ENCODE results near the gene GAS2L1. TPM values are rescaled to one million over a fixed set of nuclear protein-coding genes. Genes with fewer than 3 reads are reported as not detected.

The GAS2L1 gene
- polyA plus RNA-seq, 1 donor (not counting 4 experiments of a cell fraction or from before 2014, with no cell fraction given): 11.3 TPM

DNA sequence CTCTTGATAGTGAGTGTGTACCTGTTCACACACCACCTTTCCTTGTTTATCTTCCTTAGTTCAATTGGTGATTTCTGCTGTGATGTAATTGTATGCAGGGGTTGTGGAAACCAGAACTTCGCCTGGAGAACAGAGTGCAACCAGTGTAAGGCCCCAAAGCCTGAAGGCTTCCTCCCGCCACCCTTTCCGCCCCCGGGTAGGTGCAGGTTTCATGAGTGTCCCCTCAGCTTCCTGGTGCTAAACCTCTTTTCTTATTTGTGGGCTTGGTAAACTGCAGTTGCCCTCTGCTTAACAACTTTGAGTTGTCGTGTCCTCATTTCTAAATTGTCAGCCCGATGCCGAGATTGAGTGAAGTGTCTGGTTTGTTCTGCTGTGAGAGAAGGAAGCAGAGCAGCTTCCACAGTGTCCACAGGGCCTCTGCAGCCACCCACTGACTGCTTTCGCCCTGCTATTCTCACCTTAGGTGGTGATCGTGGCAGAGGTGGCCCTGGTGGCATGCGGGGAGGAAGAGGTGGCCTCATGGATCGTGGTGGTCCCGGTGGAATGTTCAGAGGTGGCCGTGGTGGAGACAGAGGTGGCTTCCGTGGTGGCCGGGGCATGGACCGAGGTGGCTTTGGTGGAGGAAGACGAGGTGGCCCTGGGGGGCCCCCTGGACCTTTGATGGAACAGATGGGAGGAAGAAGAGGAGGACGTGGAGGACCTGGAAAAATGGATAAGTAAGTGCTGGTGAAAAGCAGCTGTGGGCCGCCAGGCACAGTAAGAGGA is 7.1 kb upstream of the GAS2L1 start:
- no peak for TF ChIP-seq EZH2 (IDR thresholded peaks at IDR 0.05; ENCODE audit: low read length)
- TF ChIP-seq, protein P1, sequence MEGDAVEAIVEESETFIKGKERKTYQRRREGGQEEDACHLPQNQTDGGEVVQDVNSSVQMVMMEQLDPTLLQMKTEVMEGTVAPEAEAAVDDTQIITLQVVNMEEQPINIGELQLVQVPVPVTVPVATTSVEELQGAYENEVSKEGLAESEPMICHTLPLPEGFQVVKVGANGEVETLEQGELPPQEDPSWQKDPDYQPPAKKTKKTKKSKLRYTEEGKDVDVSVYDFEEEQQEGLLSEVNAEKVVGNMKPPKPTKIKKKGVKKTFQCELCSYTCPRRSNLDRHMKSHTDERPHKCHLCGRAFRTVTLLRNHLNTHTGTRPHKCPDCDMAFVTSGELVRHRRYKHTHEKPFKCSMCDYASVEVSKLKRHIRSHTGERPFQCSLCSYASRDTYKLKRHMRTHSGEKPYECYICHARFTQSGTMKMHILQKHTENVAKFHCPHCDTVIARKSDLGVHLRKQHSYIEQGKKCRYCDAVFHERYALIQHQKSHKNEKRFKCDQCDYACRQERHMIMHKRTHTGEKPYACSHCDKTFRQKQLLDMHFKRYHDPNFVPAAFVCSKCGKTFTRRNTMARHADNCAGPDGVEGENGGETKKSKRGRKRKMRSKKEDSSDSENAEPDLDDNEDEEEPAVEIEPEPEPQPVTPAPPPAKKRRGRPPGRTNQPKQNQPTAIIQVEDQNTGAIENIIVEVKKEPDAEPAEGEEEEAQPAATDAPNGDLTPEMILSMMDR (optimal IDR thresholded peaks at IDR 0.05 in 1 of 3, IDR thresholded peaks at IDR 0.05 in 1 of 3, conservative IDR thresholded peaks at IDR 0.05 in 1 of 3; ENCODE audit: extremely low read depth in 1 of 3, insufficient read depth in 2 of 3, low read length in 3 of 3): no peak

DNA sequence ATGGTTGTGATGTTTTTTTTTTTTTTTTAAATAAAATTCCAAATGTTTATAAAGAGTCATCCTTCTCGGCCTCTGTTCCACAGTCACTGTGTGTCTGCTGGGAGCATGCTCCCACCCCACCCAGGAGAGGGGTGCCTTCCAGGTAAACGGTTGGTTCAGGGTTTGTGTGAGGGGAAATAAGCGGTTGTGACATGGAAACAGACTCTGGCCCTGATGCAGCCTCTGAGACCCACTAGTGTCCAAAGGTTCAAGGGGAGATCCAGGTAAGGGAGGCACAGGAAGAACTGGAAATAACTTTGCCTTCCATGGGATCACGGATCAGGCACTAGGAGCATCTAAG is 6.0 kb upstream of the GAS2L1 start:
- Histone ChIP-seq H3K27ac (ENCODE audit: control insufficient read depth, insufficient read depth, low read length) (no peak overlapping the region), H4K20me1 (ENCODE audit: control insufficient read depth, extremely low read depth, insufficient read depth, low read length) (peaks cover 17% of the 10 kb centered on the region), H3K9me3 (ENCODE audit: control insufficient read depth, low read depth, low read length) (no peaks in the 10 kb centered on the region), H2AFZ (ENCODE audit: control insufficient read depth, low read length) (no peak overlapping the region), H3K4me2 (ENCODE audit: control insufficient read depth, extremely low read depth, insufficient read depth, low read depth, low read length) (no peak overlapping the region), H3K4me1 (ENCODE audit: control insufficient read depth, extremely low read depth, insufficient read depth, low read length) (no peaks in the 10 kb centered on the region), H3K9me1 (ENCODE audit: control insufficient read depth, extremely low read depth, insufficient read depth, low read length) (peaks cover 2% of the 10 kb centered on the region), H3K4me3 (ENCODE audit: control insufficient read depth in 2 of 3, extremely low read depth in 1 of 3, insufficient read depth in 2 of 3, low read depth in 1 of 3, low read length in 3 of 3) (no peak overlapping the region), H3K9ac (ENCODE audit: control insufficient read depth, extremely low read depth, insufficient read depth, low read length) (no peak overlapping the region), H3K36me3 (ENCODE audit: control insufficient read depth in 2 of 2, extremely low read depth in 1 of 2, insufficient read depth in 2 of 2, low read length in 2 of 2) (peaks cover 36 to 47% of the 10 kb centered on the region in 2 experiments), H3K27me3 (ENCODE audit: control insufficient read depth, extremely low read depth, insufficient read depth, low read length) (no peaks in the 10 kb centered on the region), H3K79me2 (ENCODE audit: control insufficient read depth, insufficient read depth, low read length) (no peaks in the 10 kb centered on the region)
- dilution Hi-C loops (cut with MboI; ENCODE audit: extremely low pct_ligation_motif_present, low sequenced_read_pairs): no loop called here
- FAIRE-seq (peak; percentile 41), DNase-seq (ENCODE audit: low read depth, low spot score) (no peak)
- TF ChIP-seq, protein P1 (optimal IDR thresholded peaks at IDR 0.05 in 1 of 3, IDR thresholded peaks at IDR 0.05 in 1 of 3, conservative IDR thresholded peaks at IDR 0.05 in 1 of 3; ENCODE audit: extremely low read depth in 1 of 3, insufficient read depth in 2 of 3, low read length in 3 of 3): no peak
- no peak for TF ChIP-seq EZH2 (IDR thresholded peaks at IDR 0.05; ENCODE audit: low read length)

More for the DNA sequence above, 7.1 kb upstream of the GAS2L1 start:
- peaks cover 17% of the 10 kb centered on the region for H4K20me1 ChIP-seq (ENCODE audit: control insufficient read depth, extremely low read depth, insufficient read depth, low read length)
- H3K27me3 ChIP-seq (ENCODE audit: control insufficient read depth, extremely low read depth, insufficient read depth, low read length): no peaks in the 10 kb centered on the region
- no peak overlapping the region for H3K4me3 ChIP-seq (ENCODE audit: control insufficient read depth in 2 of 3, extremely low read depth in 1 of 3, insufficient read depth in 2 of 3, low read depth in 1 of 3, low read length in 3 of 3)
- no peak overlapping the region for H3K9ac ChIP-seq (ENCODE audit: control insufficient read depth, extremely low read depth, insufficient read depth, low read length)
- no peak overlapping the region for H3K4me2 ChIP-seq (ENCODE audit: control insufficient read depth, extremely low read depth, insufficient read depth, low read depth, low read length)
- FAIRE-seq: no peak
- peaks cover 2% of the 10 kb centered on the region for H3K9me1 ChIP-seq (ENCODE audit: control insufficient read depth, extremely low read depth, insufficient read depth, low read length)
- DNase-seq (ENCODE audit: low read depth, low spot score): no peak
- H3K4me1 ChIP-seq (ENCODE audit: control insufficient read depth, extremely low read depth, insufficient read depth, low read length): no peaks in the 10 kb centered on the region
- no peaks in the 10 kb centered on the region for H3K9me3 ChIP-seq (ENCODE audit: control insufficient read depth, low read depth, low read length)
- dilution Hi-C loops (cut with MboI; ENCODE audit: extremely low pct_ligation_motif_present, low sequenced_read_pairs): no loop called here
- H3K27ac ChIP-seq (ENCODE audit: control insufficient read depth, insufficient read depth, low read length): no peak overlapping the region
- no peaks in the 10 kb centered on the region for H3K79me2 ChIP-seq (ENCODE audit: control insufficient read depth, insufficient read depth, low read length)
- H3K36me3 ChIP-seq (ENCODE audit: control insufficient read depth in 2 of 2, extremely low read depth in 1 of 2, insufficient read depth in 2 of 2, low read length in 2 of 2): peaks cover 39 to 55% of the 10 kb centered on the region in 2 experiments
- no peak overlapping the region for H2AFZ ChIP-seq (ENCODE audit: control insufficient read depth, low read length)
